K562 (cell line): ENCODE data around the gene POU1F1. TPM values are rescaled to one million over a fixed set of nuclear protein-coding genes. Genes with fewer than 3 reads are reported as not detected.

Source experiments
- DIDO1 ChIP-seq: fragments of 450-650 bp; IDR thresholded peaks from 2 replicates; pipeline ENCODE4 v1.6.1; 2016; ENCODE audit warnings: low read depth, missing biosample characterization, missing genetic modification characterization
- EP400 ChIP-seq: fragments of 450-650 bp; IDR thresholded peaks from 2 replicates; pipeline ENCODE4 v1.6.1; 2017; ENCODE audit warnings: antibody characterized with exemption, mild to moderate bottlenecking, moderate library complexity
- PPARD ChIP-seq: fragments of 250-450 bp; sonication (Bioruptor Pico); IDR thresholded peaks from 2 replicates; pipeline ENCODE4 v1.8.0; 2022; ENCODE audit warnings: inconsistent platforms, mild to moderate bottlenecking, moderate library complexity
- PRMT5 ChIP-seq: sonication (generic); formaldehyde crosslinking; IDR thresholded peaks from 2 replicates; pipeline ENCODE4 v1.5.0; 2020; ENCODE audit warnings: missing genetic modification reagents
- STAG1 ChIP-seq: sonication (generic); formaldehyde crosslinking; IDR thresholded peaks from 2 replicates; pipeline ENCODE4 v1.5.0; 2020; ENCODE audit warnings: missing genetic modification reagents, borderline replicate concordance
- ZBTB1 ChIP-seq: sonication (generic); formaldehyde crosslinking; IDR thresholded peaks from 2 replicates; pipeline ENCODE4 v1.8.1; 2023; ENCODE audit warnings: missing genetic modification reagents, low read depth, mild to moderate bottlenecking, borderline replicate concordance
- ZNF707 ChIP-seq: fragments of 250-450 bp; sonication (Bioruptor Pico); conservative IDR thresholded peaks from 2 replicates; pipeline ENCODE4 v1.8.0; 2022; ENCODE audit warnings: inconsistent platforms, mild to moderate bottlenecking, moderate library complexity
- polyA plus RNA-seq, 8 experiments: library from polyadenylated mRNA; depleted of rRNA in 4 of 8; stranded (reverse) in 5 of 8; unstranded in 3 of 8; fragments of >200 nt; fragmentation: Nextera tagmentation in 2 of 8; fragmentation: Illumina TruSeq in 1 of 8; extraction: Ambion mirVana in 2 of 8; extraction: Trizol in 1 of 8; gene quantifications; 2 replicates each; pipeline versions ENCODE4 v1.2.1 to v1.2.3, GENCODE V29; 2011 to 2014; ENCODE audit warnings: inconsistent platforms in 1 of 8, missing spikeins in 1 of 8
- total RNA-seq, 7 experiments: library from RNA; depleted of rRNA in 6 of 7; stranded (reverse); fragments of >200 nt in 6 of 7; fragmentation: Illumina TruSeq in 2 of 7; extraction: Trizol in 2 of 7; gene quantifications; 2 replicates each; pipeline versions ENCODE4 v1.2.1 to v1.2.3, GENCODE V29; 2011 to 2021; ENCODE audit warnings: low replicate concordance in 1 of 7
- TF ChIP-seq, protein P1 (sequence below): fragments of 200-400 bp; formaldehyde crosslinking; IDR thresholded peaks from 2 replicates; pipeline ENCODE4 v1.6.1; 2017; ENCODE audit warnings: mild to moderate bottlenecking, low read depth, low read length, moderate library complexity
- TF ChIP-seq, protein P2 (sequence below), 2 experiments: fragments of 150-350 bp in 1 of 2; IDR thresholded peaks; 2 replicates each; pipeline ENCODE4 v1.6.1; 2012 to 2016; ENCODE audit warnings: low read depth in 2 of 2, low read length in 2 of 2, mild to moderate bottlenecking in 1 of 2, moderate library complexity in 1 of 2
- TF ChIP-seq, protein P3 (sequence below): fragments of 250-450 bp; sonication (Bioruptor Pico); IDR thresholded peaks from 2 replicates; pipeline ENCODE4 v1.4.0; 2020; ENCODE audit warnings: mild to moderate bottlenecking
- TF ChIP-seq, protein P4 (sequence below), 3 experiments: IDR thresholded peaks in 2 of 3; conservative IDR thresholded peaks in 1 of 3; 2 replicates each; pipeline ENCODE4 v1.5.1; 2011 to 2012; ENCODE audit warnings: low read length in 3 of 3, mild to moderate bottlenecking in 3 of 3, control low read depth in 2 of 3, improper control_type of control experiment in 1 of 3, inconsistent platforms in 1 of 3, low read depth in 1 of 3, mixed read lengths in 1 of 3, moderate library complexity in 1 of 3; ENCODE audit not compliant: insufficient read depth in 2 of 3
- TF ChIP-seq, protein P5 (sequence below): fragments of 250-450 bp; sonication (Bioruptor Pico); IDR thresholded peaks from 2 replicates; pipeline ENCODE4 v1.4.0; 2020; ENCODE audit warnings: mild to moderate bottlenecking, moderate library complexity, borderline replicate concordance

POU1F1 gene
- total and polyA plus RNA-seq, 9 of the 15 experiments (the other 6 are each of a cell fraction or from before 2014, with no cell fraction given), result not detected

DNA sequence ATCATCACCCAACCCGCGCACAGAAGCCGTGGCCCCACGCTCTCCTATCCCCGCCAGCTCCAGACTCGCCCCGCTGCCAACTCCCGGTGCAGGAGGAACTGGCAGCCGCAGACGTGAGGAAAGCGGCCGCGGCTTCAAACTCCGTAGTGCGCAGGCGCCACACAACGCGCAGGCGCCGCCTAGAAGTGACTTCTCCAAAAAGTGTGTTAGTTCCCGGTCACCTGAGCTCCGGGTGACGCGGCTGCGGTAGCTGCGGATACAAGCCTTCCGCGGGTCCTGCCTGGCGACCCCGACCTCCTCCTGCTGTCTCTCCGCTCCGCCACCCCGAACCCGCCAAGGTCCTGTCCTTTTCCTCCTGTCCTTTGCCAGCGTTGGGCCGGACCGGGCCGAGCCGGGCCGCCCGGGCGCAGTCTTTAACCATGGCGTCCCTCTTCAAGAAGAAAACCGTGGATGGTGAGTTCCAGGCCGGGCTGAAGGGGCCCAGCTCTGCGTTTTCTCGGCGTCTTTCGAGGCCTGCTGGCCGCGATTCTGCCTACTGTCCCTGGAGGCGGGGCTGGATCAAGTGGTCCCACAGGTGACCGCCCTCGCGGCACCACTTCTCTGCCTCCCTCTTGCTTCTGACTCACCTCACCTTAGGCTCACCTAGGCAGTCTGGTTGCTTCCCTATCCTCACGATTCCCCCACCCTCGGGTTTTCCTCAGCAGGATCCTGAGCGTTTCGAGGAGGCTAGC, 49.1 kb downstream of the POU1F1 start, which contains the start of gene CHMP2B (continued):
- TF ChIP-seq, protein P1, sequence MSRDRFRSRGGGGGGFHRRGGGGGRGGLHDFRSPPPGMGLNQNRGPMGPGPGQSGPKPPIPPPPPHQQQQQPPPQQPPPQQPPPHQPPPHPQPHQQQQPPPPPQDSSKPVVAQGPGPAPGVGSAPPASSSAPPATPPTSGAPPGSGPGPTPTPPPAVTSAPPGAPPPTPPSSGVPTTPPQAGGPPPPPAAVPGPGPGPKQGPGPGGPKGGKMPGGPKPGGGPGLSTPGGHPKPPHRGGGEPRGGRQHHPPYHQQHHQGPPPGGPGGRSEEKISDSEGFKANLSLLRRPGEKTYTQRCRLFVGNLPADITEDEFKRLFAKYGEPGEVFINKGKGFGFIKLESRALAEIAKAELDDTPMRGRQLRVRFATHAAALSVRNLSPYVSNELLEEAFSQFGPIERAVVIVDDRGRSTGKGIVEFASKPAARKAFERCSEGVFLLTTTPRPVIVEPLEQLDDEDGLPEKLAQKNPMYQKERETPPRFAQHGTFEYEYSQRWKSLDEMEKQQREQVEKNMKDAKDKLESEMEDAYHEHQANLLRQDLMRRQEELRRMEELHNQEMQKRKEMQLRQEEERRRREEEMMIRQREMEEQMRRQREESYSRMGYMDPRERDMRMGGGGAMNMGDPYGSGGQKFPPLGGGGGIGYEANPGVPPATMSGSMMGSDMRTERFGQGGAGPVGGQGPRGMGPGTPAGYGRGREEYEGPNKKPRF, result no peak
- TF ChIP-seq EP400, result no peak; the same call in 1 of the 2 replicates
- TF ChIP-seq DIDO1 (tag), result no peak
- no peak for TF ChIP-seq ZNF707 (CRISPR knock-in tag)
- no peak for TF ChIP-seq STAG1 (CRISPR knock-in tag)
- TF ChIP-seq PPARD, result no peak
- TF ChIP-seq, protein P2, sequence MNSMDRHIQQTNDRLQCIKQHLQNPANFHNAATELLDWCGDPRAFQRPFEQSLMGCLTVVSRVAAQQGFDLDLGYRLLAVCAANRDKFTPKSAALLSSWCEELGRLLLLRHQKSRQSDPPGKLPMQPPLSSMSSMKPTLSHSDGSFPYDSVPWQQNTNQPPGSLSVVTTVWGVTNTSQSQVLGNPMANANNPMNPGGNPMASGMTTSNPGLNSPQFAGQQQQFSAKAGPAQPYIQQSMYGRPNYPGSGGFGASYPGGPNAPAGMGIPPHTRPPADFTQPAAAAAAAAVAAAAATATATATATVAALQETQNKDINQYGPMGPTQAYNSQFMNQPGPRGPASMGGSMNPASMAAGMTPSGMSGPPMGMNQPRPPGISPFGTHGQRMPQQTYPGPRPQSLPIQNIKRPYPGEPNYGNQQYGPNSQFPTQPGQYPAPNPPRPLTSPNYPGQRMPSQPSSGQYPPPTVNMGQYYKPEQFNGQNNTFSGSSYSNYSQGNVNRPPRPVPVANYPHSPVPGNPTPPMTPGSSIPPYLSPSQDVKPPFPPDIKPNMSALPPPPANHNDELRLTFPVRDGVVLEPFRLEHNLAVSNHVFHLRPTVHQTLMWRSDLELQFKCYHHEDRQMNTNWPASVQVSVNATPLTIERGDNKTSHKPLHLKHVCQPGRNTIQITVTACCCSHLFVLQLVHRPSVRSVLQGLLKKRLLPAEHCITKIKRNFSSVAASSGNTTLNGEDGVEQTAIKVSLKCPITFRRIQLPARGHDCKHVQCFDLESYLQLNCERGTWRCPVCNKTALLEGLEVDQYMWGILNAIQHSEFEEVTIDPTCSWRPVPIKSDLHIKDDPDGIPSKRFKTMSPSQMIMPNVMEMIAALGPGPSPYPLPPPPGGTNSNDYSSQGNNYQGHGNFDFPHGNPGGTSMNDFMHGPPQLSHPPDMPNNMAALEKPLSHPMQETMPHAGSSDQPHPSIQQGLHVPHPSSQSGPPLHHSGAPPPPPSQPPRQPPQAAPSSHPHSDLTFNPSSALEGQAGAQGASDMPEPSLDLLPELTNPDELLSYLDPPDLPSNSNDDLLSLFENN (IDR thresholded peaks at IDR 0.05; ENCODE audit: low read depth in 2 of 2, low read length in 2 of 2), result no peak
- TF ChIP-seq PRMT5 (CRISPR knock-in tag), result no peak
- TF ChIP-seq, protein P3, sequence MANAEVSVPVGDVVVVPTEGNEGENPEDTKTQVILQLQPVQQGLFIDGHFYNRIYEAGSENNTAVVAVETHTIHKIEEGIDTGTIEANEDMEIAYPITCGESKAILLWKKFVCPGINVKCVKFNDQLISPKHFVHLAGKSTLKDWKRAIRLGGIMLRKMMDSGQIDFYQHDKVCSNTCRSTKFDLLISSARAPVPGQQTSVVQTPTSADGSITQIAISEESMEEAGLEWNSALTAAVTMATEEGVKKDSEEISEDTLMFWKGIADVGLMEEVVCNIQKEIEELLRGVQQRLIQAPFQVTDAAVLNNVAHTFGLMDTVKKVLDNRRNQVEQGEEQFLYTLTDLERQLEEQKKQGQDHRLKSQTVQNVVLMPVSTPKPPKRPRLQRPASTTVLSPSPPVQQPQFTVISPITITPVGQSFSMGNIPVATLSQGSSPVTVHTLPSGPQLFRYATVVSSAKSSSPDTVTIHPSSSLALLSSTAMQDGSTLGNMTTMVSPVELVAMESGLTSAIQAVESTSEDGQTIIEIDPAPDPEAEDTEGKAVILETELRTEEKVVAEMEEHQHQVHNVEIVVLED, result peak; percentile 41; the same call in 1 of the 2 replicates
- no peak for TF ChIP-seq ZBTB1
- TF ChIP-seq, protein P4, sequence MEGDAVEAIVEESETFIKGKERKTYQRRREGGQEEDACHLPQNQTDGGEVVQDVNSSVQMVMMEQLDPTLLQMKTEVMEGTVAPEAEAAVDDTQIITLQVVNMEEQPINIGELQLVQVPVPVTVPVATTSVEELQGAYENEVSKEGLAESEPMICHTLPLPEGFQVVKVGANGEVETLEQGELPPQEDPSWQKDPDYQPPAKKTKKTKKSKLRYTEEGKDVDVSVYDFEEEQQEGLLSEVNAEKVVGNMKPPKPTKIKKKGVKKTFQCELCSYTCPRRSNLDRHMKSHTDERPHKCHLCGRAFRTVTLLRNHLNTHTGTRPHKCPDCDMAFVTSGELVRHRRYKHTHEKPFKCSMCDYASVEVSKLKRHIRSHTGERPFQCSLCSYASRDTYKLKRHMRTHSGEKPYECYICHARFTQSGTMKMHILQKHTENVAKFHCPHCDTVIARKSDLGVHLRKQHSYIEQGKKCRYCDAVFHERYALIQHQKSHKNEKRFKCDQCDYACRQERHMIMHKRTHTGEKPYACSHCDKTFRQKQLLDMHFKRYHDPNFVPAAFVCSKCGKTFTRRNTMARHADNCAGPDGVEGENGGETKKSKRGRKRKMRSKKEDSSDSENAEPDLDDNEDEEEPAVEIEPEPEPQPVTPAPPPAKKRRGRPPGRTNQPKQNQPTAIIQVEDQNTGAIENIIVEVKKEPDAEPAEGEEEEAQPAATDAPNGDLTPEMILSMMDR (IDR thresholded peaks at IDR 0.05 in 2 of 3, conservative IDR thresholded peaks at IDR 0.05 in 1 of 3; ENCODE audit: insufficient read depth in 2 of 3, low read depth in 1 of 3, low read length in 3 of 3), result no peak
- TF ChIP-seq, protein P5, sequence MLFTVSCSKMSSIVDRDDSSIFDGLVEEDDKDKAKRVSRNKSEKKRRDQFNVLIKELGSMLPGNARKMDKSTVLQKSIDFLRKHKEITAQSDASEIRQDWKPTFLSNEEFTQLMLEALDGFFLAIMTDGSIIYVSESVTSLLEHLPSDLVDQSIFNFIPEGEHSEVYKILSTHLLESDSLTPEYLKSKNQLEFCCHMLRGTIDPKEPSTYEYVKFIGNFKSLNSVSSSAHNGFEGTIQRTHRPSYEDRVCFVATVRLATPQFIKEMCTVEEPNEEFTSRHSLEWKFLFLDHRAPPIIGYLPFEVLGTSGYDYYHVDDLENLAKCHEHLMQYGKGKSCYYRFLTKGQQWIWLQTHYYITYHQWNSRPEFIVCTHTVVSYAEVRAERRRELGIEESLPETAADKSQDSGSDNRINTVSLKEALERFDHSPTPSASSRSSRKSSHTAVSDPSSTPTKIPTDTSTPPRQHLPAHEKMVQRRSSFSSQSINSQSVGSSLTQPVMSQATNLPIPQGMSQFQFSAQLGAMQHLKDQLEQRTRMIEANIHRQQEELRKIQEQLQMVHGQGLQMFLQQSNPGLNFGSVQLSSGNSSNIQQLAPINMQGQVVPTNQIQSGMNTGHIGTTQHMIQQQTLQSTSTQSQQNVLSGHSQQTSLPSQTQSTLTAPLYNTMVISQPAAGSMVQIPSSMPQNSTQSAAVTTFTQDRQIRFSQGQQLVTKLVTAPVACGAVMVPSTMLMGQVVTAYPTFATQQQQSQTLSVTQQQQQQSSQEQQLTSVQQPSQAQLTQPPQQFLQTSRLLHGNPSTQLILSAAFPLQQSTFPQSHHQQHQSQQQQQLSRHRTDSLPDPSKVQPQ (CRISPR knock-in tag), result no peak
